Fibroblast of villous mesenchyme (primary cell): ENCODE results near the gene PHLPP1. TPM values are rescaled to one million over a fixed set of nuclear protein-coding genes. Genes with fewer than 3 reads are reported as not detected.

ENCODE experiments used
- DNase-seq: peaks from one replicate; pipeline ENCODE4 v3.0.0-alpha.2; 2010; ENCODE audit warnings: low read depth
- H3K4me3 ChIP-seq: 2 replicates; pipeline ENCODE4 v1.5.1; 2011; ENCODE audit warnings: low read depth, mild to moderate bottlenecking, low read length
- CTCF ChIP-seq: IDR thresholded peaks from 2 replicates; pipeline ENCODE4 v1.5.1; 2012; ENCODE audit warnings: low read depth, mild to moderate bottlenecking, low read length; ENCODE audit not compliant: insufficient read depth
- total RNA-seq: library from RNA; depleted of rRNA; stranded (reverse); fragments of >200 nt; gene quantifications from 2 replicates; pipeline ENCODE4 v1.2.3, GENCODE V29; 2012

The PHLPP1 gene
- total RNA-seq, 1 donor = 4.7 TPM

GRCh38 chr18:62918361-62918760, 203.0 kb downstream of the PHLPP1 start:
- TF ChIP-seq CTCF = no peak
- DNase-seq = no peak
- H3K4me3 ChIP-seq = no peak overlapping the region

- TF ChIP-seq CTCF = no peak
These were observed 203.9 kb downstream of the PHLPP1 start for GRCh38 chr18:62919109-62919838.

GRCh38 chr18:62925031-62925688, 209.8 kb downstream of the PHLPP1 start:
- H3K4me3 ChIP-seq = no peak overlapping the region
- no peak for TF ChIP-seq CTCF
- DNase-seq = no peak

More at GRCh38 chr18:62919109-62919838, 203.9 kb downstream of the PHLPP1 start:
- no peak overlapping the region for H3K4me3 ChIP-seq
- peak; percentile 47 for DNase-seq

GRCh38 chr18:62928326-62928725, 213.0 kb downstream of the PHLPP1 start:
- DNase-seq = peak; percentile 79
- H3K4me3 ChIP-seq = peak overlapping the region; percentile 23
- TF ChIP-seq CTCF = peak; percentile 42

- no peak overlapping the region for H3K4me3 ChIP-seq
- DNase-seq = no peak
- TF ChIP-seq CTCF = no peak
These were observed 218.0 kb downstream of the PHLPP1 start for GRCh38 chr18:62933261-62933887.

GRCh38 chr18:62935994-62936393, 220.7 kb downstream of the PHLPP1 start:
- no peak overlapping the region for H3K4me3 ChIP-seq
- no peak for DNase-seq
- no peak for TF ChIP-seq CTCF
